GM19035 (cell line): ENCODE data around the gene LRRC75A.
"Not testable (repeated sequence)": the region's sequence is repeated elsewhere in the genome, so short reads cannot be mapped to it uniquely, and the experiment has no call there.

ENCODE experiments used
- ATAC-seq: cut with Tn5 transposase; IDR thresholded peaks from one replicate; pipeline ENCODE4 v1.9.1; 2021; ENCODE audit not compliant: unreplicated experiment

LRRC75A gene

DNA sequence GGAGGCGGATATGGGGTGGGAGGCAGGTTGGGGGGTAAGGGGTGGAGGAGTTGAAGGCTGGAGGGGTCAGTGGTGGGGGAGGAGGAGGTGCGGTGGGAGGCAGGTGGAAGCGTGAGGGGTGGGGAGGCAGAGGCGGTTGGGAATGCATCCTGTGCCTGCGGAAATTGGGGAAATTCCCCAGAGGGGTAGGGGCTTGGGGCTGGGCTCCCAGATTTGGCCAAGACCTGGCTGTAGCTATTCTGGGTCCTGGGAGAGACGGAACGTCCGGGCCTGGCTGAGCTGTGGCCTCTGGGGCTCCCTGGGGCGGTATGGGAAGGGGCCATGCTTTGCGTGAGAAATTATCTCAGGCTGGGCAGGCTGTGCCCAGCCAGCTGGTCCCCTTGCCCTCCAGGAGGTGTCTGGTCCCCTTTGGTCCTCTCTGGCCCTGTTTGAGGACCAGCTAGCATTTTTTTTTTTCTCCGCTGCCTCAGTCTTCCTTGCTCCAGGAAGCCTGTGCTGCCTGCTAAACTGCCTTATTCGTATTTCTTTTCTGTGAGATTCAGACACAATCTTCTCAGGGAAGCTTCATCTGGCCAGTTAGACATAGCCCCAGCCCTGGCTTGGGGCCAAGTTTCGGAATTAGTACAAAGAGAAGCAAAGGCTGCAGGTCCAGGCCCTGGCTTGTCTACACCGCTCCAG is 83.9 kb downstream of the LRRC75A start:
- ATAC-seq: peak; percentile 94

GRCh38 chr17:16406742-16407674 is 85.0 kb downstream of the LRRC75A start:
- ATAC-seq: no peak

DNA sequence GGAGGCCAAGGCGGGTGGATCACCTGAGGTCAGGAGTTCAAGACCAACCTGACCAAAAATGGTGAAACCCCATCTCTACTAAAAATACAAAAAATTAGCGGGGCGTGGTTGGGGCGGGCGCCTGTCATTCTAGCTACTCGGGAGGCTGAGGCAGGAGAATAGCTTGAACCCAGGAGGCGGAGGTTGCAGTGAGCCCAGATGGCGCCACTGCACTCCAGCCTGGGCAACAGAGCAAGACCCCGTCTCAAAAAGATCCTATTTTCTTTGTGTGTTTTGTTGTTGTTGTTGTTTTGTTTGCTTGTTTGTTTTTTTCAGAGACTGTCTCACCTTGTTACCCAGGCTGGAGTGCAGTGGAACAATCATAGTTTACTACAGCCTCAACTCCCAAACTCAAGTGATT is 88.1 kb downstream of the LRRC75A start:
- ATAC-seq: not testable (repeated sequence)

- peak; percentile 70 for ATAC-seq
These were observed 93.4 kb downstream of the LRRC75A start for GRCh38 chr17:16398270-16399267.

- ATAC-seq: not testable (repeated sequence)
These were observed 95.3 kb downstream of the LRRC75A start for GRCh38 chr17:16396693-16397092.

DNA sequence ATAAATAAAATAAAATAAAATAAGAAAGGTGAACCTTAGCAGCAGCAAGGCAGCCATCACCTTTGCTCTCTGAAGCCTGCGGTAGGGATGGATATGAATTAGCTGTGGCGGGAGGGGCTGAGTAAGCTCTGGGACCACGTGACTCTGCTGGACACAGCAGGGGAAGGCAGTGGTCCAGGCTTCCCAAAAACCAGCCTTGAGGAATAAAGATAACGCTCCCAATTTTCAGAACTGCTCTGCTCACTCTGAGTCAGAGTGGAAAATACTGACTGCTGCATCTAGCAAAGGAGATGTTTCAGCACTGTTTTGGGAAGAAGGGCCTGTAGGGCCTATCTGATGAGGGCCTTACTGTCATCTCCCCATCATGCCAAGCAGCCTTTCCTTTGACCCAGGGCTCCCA is 96.1 kb downstream of the LRRC75A start:
- not testable (repeated sequence) for ATAC-seq

DNA sequence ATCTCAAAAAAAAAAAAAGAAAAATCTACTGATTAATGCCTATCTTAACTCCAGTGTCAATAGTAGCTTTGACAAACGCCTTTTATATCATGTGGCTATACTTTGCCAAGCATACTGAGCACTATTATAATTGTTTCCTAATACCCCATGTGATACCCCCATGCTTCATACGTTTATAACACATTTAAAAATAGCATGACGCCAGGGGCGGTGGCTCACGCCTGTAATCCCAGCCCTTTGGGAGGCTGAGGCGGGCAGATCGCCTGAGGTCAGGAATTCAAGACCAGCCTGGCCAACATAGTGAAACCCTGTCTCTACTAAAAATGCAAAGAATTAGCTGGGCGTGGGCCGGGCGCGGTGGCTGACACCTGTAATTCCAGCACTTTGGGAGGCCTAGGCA is 99.5 kb downstream of the LRRC75A start:
- not testable (repeated sequence) for ATAC-seq
